GM04503 (cell line): ENCODE results near the gene SPATA20.

Experiments
- DNase-seq: peaks from one replicate; pipeline ENCODE4 v3.0.0-alpha.2; 2012; ENCODE audit warnings: low read depth

Gene SPATA20

GRCh38 chr17:50540560-50541401 lies 6.2 kb upstream of the SPATA20 start:
- DNase-seq = no peak

- DNase-seq = no peak
Observed at GRCh38 chr17:50541402-50541715, 5.6 kb upstream of the SPATA20 start.

- DNase-seq = no peak
Observed at GRCh38 chr17:50541716-50542688, 5.0 kb upstream of the SPATA20 start.

GRCh38 chr17:50542795-50543774 lies 3.9 kb upstream of the SPATA20 start:
- DNase-seq = no peak

- DNase-seq = no peak
Observed at GRCh38 chr17:50544516-50544915, 2.5 kb upstream of the SPATA20 start.

GRCh38 chr17:50545311-50545710 lies 1.7 kb upstream of the SPATA20 start:
- DNase-seq = no peak

- no peak for DNase-seq
Observed at GRCh38 chr17:50546701-50547034, 306 bp upstream of the SPATA20 start.

GRCh38 chr17:50547736-50548083 lies 736 bp downstream of the SPATA20 start:
- no peak for DNase-seq

GRCh38 chr17:50548831-50549230 lies 1.9 kb downstream of the SPATA20 start:
- DNase-seq = no peak

GRCh38 chr17:50549256-50549941 lies 2.4 kb downstream of the SPATA20 start:
- no peak for DNase-seq

- DNase-seq = no peak
Observed at GRCh38 chr17:50549969-50550368, 3.0 kb downstream of the SPATA20 start.

GRCh38 chr17:50550661-50551432 lies 3.9 kb downstream of the SPATA20 start:
- DNase-seq = no peak

- DNase-seq = no peak
Observed at GRCh38 chr17:50551433-50551815, 4.5 kb downstream of the SPATA20 start.

GRCh38 chr17:50551884-50552283 lies 4.9 kb downstream of the SPATA20 start:
- DNase-seq = no peak

GRCh38 chr17:50554201-50554600 lies 7.2 kb downstream of the SPATA20 start:
- DNase-seq = no peak

- no peak for DNase-seq
Observed at GRCh38 chr17:50556803-50557202, 9.8 kb downstream of the SPATA20 start.

GRCh38 chr17:50557630-50558029 lies 10.7 kb downstream of the SPATA20 start:
- DNase-seq = no peak

- DNase-seq = no peak
Observed at GRCh38 chr17:50558091-50558490, 11.1 kb downstream of the SPATA20 start.

- no peak for DNase-seq
Observed at GRCh38 chr17:50558581-50558940, 11.6 kb downstream of the SPATA20 start.

- DNase-seq = no peak
Observed at GRCh38 chr17:50558941-50559614, 12.1 kb downstream of the SPATA20 start.
